HG03378 (cell line): ENCODE results near the gene FBXO31.
"Not testable (repeated sequence)": the region's sequence is repeated elsewhere in the genome, so short reads cannot be mapped to it uniquely, and the experiment has no call there.

ENCODE experiments used
- ATAC-seq: cut with Tn5 transposase; IDR thresholded peaks from one replicate; pipeline ENCODE4 v1.9.1; 2021; ENCODE audit warnings: mild to moderate bottlenecking, moderate library complexity; ENCODE audit not compliant: unreplicated experiment

FBXO31 gene

DNA sequence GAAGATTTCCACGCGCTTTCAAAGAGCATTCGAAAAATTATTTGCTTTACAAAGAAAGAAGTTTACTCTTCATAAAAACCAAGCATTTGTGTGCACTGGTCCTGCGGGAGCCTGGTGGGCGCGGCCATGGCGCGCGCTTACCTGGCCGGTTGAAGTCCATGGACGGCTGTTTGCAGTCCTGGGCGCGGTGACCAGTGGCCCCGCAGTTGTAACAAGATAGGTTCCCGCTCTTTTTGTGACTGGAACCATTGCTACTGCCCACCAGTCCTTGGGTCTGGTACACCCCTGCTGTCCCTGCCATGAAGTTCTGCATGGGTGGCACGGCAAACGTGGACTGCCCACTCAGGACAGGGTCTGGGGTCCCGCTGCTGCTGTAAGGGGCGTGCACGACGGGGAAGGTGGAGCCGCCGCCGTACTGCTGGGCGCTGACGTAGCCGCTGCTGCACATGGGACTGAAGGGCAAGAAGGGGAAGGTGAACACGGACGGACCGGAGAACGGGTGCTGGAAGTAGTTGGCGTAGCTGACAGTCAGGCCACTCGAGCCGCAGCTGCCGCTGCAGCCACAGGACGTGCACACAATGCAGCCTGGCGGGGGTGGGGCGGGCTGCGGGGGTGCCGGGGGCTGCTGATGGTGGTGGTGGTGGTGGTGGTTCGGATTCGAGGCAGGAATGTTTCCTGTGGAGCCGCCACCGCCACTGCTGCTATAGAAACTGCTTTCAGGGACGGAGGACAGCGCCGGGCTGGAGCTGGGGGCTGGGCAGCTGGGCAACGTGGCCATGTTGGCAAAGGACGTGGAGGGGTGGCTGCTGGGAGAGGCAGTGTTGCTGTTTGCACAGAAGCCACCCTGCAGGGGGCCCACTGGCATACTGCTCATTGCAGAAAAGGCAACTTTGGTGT, 28.0 kb upstream of the FBXO31 start:
- ATAC-seq, result no peak

DNA sequence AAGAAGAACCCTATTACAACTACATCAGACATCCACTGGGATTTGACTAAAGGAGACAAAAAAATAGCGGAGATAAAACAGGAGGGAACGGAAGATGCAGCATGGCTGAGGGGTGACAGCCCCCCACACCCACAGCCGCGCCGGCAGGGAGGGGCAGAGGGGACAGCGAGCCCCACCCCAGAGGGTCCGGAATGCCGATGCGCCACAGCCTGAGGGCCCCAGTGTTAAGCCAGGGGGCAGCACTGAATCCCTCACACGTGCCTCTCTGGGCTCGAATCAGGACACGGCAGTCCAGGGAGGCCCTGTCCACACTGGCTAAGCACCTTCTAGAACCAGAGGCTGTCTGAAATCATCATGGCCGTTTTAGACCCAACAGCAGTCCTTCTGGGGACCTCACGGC, 27.4 kb upstream of the FBXO31 start:
- ATAC-seq, result no peak

DNA sequence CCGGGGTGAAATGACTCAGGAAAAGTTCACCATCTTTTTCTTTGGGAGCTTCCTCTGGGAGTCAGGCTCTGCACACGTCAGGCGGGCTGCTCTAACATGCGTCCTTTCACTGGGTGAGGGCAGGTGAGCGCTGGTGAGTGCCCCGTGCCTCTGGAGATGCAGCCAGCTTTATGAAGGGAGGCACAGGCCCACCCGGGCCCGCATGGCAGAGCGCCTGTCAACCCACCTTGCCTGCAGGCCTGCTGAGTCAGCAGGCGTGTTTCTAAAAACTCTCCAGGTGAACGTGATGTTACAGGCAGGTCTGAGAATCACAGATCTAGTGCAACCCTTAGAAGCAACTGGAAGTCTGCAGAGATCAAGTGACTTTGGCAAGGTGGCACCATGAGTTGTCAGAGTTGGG, 27.0 kb upstream of the FBXO31 start:
- ATAC-seq, result no peak

DNA sequence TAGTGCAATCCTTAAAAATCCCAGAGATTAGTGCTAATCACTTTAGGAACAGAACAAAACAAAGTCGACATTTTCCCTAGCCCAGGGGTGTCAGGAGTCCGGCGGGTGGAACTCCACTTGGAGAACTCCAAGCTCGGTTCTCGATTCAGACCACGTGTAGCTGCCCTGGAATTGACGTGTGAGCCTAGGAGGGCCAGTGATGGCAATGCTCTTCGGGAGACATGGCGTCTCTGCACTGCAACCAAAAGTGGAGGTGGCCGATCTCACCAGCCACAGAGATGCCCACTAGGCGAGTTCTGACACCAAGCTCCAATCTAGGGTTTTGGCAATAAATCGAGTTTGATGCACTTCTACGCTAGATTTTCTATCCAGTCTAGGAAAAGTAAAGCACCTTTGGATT, 26.2 kb upstream of the FBXO31 start:
- no peak for ATAC-seq

DNA sequence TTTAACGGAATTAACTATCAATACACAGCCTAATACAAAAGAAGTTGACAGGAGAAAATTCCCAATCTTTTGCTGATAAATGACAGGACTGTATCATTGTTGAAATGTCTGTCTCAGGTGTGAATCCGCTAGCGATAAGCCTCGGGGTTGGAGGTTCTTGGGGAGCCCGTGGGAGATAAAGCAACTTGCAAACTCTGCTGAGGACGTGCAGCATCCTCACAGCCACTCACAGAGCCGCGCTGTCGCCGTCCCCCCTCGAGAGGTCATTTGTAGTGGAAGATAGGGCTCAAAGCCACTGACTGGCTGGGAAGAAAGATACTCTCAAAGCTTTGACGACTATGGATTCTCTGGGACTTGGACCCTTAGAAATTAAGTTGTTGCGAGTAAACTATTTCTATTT, 25.6 kb upstream of the FBXO31 start:
- no peak for ATAC-seq

DNA sequence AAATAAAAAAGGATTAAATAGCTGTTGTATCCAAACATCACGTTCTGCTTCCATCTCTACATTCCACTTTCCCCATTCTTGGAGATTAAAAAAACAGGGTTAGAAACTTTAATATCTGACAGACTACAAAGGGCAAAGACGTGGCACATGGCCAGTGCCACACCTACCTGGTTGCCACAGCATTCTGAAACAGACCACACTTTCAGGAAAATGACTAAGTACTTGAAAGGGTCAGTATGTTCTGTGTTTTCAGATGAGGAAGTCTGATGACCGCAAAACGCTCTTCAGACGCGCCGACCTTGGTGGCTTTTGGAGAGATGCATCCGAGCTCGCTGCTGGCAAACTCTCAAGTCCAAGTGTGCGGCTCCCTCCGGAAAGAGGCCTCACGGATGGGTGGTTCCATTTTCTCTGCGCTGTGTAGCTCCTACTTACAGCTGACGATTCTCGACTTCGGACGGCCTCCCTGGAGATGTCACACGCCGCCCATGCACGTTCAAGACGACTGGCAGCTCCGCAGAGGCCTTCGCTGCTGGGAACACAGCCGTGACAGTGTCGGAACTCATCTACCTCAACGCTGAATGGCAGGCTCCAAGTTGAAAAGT, 24.0 kb upstream of the FBXO31 start:
- no peak for ATAC-seq

DNA sequence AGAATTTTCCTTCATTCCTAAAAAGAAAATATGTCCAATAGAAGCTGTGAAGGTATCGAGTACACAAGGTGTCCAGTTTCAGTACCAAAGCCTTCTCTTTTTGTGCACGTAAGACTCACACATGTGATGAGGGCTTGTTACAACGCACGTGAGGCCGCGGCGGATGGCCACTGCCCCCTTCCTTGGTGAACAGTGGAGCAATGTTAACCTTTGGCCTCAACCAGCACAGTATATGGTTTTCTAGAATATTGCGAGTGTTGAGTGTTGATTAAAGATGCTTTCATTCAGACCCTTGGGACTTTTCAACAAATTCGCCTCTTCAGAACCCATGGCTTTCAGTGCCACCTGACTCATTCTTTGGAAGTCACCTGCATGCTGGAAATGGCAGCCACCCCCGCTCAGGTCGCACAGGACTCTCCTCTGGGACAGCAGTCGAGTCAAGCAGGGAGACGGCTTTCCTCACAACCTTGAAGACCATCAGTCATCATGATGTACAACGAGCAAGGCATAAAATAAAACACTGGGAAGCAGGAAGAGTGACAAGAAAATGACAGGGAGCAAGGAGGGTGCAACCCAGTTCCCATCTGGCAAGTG, 23.0 kb upstream of the FBXO31 start:
- no peak for ATAC-seq

DNA sequence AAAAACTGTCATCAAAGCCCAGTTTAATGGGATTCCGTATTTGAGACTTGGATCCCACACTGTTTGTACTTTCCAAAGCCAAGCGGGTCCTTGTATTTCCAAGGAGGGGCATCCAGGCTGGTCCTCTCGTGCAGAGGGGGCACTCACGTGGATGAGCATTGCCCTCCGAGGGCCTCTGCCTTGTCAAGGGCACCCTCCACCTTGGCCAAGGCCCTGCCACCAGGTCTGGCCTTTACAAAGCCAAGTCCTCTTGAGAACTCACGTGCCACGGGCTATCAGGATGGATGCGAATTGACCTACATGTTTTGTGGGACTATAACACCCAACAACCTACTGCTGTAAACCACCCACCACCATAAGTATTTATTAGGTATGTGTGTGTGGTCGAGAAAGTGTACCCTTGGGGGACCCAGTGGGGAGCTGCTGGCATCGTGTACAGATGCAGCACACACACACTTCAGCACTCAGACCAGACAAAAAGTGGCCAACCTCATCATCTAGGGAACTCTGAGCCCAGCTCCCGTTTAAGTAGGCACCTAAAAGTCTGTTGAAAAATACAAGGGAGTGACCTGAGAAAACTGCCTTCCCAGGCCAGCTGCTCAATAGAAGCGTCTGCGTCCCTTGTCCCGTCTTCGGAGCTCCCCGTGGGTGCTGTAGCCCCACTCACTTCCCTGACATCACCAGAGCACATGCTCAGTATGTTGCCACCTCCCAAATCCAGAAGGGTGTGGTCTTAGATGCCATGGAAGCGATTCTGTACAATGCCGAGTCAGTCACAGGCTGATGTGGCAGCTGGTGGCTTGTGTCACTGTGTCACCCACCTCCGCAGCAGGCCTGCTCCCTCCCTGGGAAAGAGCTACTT, 21.4 kb upstream of the FBXO31 start:
- no peak for ATAC-seq

DNA sequence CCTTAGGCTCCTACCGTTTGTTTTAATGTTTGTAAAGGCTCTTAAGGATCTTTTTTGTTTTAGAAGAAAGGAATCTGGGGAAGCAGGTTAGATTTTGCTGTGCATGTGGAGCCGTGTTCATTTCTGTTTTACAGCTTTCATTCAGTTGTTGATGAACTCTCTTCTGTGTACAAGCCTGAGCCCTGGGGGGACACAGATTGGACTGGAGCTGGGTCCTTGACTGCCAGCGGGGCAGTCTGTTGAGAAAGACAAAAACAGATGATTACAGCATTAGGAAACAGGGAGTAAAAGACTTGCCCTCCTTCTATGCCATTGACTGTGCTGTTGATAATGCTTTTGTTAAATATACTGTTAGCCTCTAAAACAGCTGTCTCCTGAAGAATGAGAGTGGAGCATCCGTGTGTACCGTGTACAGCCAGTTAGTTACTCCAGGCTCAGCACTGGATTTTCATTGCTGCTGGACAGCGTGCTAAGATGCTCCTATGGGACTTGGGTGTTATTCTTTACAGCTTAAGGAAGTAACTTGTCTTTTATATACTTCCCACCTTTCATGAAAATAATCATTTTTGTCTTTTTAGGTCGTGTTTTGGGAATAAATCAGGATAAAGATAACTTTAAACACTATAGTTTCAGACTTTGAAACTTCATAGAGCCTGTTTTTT, 11.7 kb upstream of the FBXO31 start:
- no peak for ATAC-seq

DNA sequence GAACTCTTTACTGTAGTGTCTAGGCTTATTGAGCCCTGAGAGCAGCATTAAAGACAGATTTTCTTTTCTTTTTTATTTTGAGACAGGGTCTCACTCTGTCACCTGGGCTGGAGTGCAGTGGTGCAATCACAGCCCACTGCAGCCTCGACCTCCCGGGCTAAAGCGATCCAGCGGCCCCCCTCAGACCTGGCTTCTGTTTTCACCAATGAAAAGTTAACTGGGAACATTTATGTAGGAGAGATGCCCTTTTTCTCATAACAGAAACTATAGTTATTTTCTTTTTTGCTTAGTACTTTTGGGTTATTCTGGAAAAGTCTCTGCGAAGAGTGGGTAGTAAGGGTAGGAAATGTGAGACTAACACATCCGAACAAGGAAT, 10.1 kb upstream of the FBXO31 start:
- ATAC-seq, result no peak

DNA sequence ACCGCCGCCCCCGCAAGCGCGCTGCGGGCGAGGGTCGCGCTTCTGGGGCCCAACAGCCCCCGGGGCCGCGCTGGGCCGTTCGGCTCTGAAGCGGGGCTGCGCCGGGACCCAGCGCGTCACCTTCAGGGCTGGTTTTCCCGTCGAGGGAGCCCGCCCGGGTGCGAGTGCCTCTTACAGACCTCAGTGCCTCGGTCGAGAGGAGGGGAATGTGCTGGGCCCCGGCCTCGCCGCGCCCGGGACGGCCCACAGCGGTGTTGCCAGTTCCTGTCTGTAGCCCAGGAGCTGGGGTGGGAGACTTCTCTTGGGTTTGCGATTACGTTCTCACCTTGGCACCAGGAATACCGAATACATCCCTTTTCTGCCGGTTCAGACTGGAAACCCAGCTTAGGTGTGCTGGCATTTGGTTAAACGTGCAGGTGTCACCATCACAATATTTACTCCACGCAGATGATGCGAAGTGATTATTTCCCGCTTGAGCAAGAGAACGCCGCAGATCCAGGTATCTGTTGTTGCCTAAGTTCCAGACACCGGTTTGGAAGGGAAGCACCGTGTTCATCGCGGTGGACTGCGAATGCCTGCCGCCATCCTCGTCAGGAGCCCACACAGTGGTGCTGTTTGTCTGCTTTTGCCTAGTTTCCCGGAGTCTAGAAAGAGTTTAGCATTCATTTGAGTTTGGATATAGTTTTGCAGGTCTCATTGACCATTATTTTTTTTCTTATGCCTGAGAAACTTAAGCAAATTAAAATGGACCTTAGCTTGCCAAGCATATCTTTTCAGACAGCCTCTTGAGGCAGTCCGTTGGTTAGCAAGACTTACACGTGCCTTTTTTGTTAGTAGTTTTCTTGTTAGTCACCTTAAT, 9.5 kb upstream of the FBXO31 start:
- no peak for ATAC-seq

DNA sequence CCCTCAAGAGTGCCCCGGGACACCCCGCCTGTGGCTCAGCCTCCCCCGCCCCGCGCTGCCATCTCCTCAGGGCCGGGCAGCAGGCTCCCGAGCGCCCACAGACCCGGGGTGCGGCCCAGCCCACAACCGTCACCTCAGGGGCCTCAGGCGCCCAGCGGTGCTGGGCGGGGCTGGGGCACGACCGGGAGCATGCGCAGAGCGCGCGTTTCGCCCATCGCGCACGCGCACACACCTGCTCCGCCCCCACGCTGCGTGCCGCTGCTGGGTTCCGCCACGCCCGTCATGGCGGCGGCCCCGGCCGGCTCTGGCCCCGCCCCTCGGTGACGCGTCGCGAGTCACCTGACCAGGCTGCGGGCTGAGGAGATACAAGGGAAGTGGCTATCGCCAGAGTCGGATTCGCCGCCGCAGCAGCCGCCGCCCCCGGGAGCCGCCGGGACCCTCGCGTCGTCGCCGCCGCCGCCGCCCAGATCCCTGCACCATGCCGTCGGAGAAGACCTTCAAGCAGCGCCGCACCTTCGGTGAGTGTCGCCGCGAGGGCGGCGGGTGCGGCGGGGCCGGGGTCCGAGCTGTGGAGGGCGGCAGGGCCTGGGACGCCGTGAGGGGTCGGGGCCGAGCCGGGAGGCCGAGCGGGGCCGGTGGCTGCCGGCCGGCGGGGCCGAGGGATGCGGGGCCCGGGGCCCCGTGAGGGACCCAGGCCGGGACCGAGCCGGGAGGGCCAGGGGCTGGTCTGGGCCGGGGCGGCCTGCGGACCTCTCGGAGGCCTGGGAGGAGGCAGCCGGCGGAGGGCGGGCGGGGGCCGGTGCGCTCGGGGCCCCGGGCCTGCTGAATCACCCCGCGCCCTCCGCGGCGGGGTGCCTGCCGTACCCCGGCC, 8.6 kb upstream of the FBXO31 start, which contains the start of gene MAP1LC3B:
Gene MAP1LC3B, plus strand, starts transcription at position 387 of the 871 bp plus-strand sequence. Its CDS starts 92 bp downstream, at position 479.
- ATAC-seq, result peak; percentile 31

DNA sequence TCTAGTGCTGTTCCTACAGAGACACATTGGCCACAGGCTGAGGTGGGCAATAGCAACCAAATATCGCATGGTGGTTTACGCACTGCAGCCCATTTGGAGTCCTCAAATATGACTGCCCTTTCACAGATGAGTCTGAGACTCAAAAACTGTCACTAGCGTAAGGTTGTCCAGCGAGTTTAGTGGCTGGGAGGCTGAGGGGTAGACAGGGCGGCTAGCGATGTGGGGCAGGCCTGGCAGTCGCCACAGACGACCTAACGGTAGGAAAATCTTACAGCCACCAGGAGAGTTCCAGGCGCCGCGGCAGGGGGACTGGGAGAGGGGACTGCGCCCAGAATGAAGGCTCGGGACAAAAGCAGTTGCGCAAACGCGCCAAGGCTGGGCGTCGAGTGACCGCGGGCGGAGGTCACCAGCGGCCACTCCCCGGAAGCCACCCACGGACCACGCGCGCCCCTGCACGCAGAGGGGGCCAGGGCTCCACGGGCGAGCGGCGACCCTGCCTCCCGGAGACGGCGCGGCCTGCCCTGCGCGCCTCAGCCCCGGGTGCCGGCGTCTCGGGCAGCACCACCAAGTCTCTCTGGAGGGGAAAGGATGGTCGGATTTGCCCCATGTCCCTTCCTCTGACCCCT, 7.9 kb upstream of the FBXO31 start:
- ATAC-seq, result no peak

DNA sequence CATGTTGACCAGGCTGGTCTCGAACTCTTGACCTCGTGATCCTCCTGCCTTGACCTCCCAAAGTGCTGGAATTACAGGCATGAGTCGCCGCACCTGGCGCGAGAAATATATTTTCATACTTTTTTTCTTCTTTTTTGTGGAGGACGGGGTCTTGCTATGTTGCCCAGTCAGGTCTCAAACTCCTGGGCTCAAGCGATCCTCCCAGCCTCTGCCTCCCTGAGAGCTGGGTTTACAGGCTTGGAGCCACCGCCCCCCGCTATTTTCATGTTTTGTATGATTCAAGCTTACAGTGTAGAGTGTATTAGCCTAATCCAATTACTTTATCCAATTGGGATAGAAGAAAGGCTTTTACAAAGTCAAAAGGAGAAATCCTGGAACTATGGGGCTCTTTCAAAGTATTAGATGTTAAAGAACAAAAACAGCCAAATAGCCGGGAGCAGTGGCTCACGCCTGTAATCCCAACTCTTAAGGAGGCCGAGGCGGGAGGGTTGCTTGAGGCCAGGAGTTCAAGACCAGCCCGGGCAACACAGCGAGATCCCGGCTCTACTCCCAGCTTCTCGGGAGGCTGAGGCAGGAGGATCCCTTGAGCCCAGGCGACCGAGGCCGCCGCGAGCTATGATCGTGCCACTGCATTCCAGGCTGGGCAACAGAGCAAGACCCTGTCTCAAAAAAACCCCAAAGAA, 7.2 kb upstream of the FBXO31 start:
- ATAC-seq, result no peak

DNA sequence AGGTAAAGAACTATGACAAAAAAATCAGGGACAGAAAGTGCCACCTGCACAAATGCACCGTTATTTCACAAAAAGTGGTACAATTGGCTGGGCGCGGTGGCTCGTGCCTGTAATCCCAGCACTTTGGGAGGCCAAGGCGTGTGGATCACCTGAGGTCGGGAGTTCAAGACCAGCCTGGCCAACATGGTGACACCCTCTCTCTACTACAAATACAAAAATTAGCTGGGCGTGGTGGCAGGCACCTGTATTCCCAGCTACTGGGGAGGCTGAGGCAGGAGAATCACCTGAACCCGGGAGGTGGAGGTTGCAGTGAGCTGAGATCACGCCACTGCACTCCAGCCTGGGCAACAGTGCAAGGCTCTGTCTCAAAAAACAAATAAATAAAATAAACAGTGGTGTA, 6.3 kb upstream of the FBXO31 start:
- not testable (repeated sequence) for ATAC-seq

DNA sequence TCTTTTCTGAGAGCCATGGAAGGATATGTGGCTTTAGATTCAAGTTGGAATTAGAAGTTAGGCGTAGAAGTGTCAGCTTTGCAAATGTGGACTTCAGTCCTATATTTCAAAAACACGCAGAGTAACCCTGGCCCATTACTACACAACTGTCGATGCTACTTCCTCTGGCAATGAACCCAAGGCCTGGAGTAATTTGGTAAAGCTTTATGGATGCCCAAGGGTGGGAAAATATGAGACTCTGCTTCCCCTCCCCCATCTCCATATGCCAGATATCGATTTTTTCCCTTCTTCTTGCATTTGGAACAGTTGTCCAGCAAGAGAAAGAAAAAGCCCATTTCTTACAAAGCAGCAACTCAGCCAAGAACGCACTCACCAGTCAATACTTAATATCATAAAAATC, 5.7 kb upstream of the FBXO31 start:
- no peak for ATAC-seq

DNA sequence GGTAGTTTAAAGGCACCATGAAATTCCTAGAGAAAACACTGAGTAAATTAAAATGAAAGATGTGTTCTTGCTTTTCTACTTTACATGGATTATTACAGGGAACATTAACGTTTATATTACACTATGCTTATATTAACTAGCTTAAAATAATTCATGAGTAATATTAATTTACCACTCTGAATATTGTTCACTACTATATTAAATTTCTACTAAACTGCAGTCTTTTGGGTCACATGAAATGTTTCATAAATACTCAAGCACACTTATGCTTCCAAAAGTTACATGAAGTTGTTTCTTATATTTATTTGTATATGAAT, 5.2 kb upstream of the FBXO31 start:
- ATAC-seq, result no peak
